Measurements from ENCODE around the gene EDAR. TPM values are rescaled to one million over a fixed set of nuclear protein-coding genes. Genes with fewer than 3 reads are reported as not detected.

EDAR gene
- total and polyA plus RNA-seq, 2 of the 4 experiments (the other 2 are of a cell fraction): not detected

GRCh38 chr2:108912629-108912902 lies 76.5 kb downstream of the EDAR start:
- no peaks in the 10 kb centered on the region for H4K20me1 ChIP-seq (ENCODE audit: insufficient read depth, low read length)
- H2AK9ac ChIP-seq (replicated peaks; ENCODE audit: low read depth, low read length, poor library complexity): no peak overlapping the region
- peaks cover 1% of the 10 kb centered on the region; the same call in 1 of the 2 replicates for H3K4me1 ChIP-seq (ENCODE audit: control insufficient read depth, insufficient read depth, low read length)
- ChIA-PET CTCF (no interaction called here), POLR2A (ENCODE audit: unreplicated experiment) (no interaction called here)
- dilution Hi-C loops (cut with HindIII; ENCODE audit: low sequenced_read_pairs, unreplicated experiment): no loop called here
- H3K36me3 ChIP-seq (ENCODE audit: control insufficient read depth, insufficient read depth, low read length): no peaks in the 10 kb centered on the region
- no peak overlapping the region for H2AK5ac ChIP-seq (ENCODE audit: low read depth, low read length)
- no peak overlapping the region for H3K4ac ChIP-seq (ENCODE audit: low read depth, low read length)
- H3K56ac ChIP-seq (ENCODE audit: extremely low read depth, insufficient read depth, low read length): no peak overlapping the region
- H3K4me3 ChIP-seq (ENCODE audit: insufficient read depth, low read depth, low read length): no peak overlapping the region
- no peak overlapping the region for H2BK20ac ChIP-seq (ENCODE audit: low read depth, low read length)
- no peak overlapping the region for H3K9ac ChIP-seq (ENCODE audit: low read depth, low read length)
- H4K8ac ChIP-seq (ENCODE audit: low read depth in 2 of 2, low read length in 2 of 2): no peak overlapping the region
- H3K27ac ChIP-seq (ENCODE audit: insufficient read depth, low read length): no peak overlapping the region
- H2AFZ ChIP-seq (replicated peaks; ENCODE audit: low read length, poor library complexity): no peak overlapping the region
- no TSS peak for BruUV-seq (replicated peaks)
- in situ Hi-C loops (cut with MboI; ENCODE audit: low sequenced_read_pairs): no loop called here
- H3K27me3 ChIP-seq (ENCODE audit: control insufficient read depth, insufficient read depth, low read length): peaks cover 51% of the 10 kb centered on the region
- H3K23ac ChIP-seq (ENCODE audit: low read depth, low read length): no peak overlapping the region
- H3K4me2 ChIP-seq (ENCODE audit: low read depth, low read length): no peak overlapping the region
- ATAC-seq (ENCODE audit: low read depth) (no peak), DNase-seq (no peak)
- no peaks in the 10 kb centered on the region for H3K9me3 ChIP-seq (ENCODE audit: control insufficient read depth, insufficient read depth, low read length)
- intact Hi-C loops (cut with micrococcal nuclease): no loop called here
- H3K9me1 ChIP-seq (ENCODE audit: insufficient read depth, low read length): no peaks in the 10 kb centered on the region
- no peak overlapping the region for H2BK5ac ChIP-seq (ENCODE audit: low read depth, low read length, poor library complexity, severe bottlenecking)
- no CpG with 5 or more reads among the region's 5 CpGs for WGBS, 2 experiments (ENCODE audit: extremely low coverage in 2 of 2, insufficient read length in 1 of 2)
- TF ChIP-seq SMC3 (IDR thresholded peaks at IDR 0.05; ENCODE audit: low read depth, low read length) (no peak), RFX5 (IDR thresholded peaks at IDR 0.05; ENCODE audit: low read depth, low read length) (no peak), BHLHE40 (IDR thresholded peaks at IDR 0.05; ENCODE audit: low read depth, low read length) (no peak), MXI1 (IDR thresholded peaks at IDR 0.05; ENCODE audit: borderline replicate concordance, low read depth, low read length) (no peak), ELK1 (IDR thresholded peaks at IDR 0.05; ENCODE audit: borderline replicate concordance, low read depth, low read length) (no peak), POLR2A (IDR thresholded peaks at IDR 0.05; ENCODE audit: low read depth, low read length) (no peak), RAD21 (IDR thresholded peaks at IDR 0.05; ENCODE audit: low read length) (no peak), MAFK (IDR thresholded peaks at IDR 0.05; ENCODE audit: low read depth, low read length) (no peak), FOS (IDR thresholded peaks at IDR 0.05; ENCODE audit: low read depth, low read length) (no peak), NFE2L2 (IDR thresholded peaks at IDR 0.05; ENCODE audit: low read depth, low read length) (no peak), CEBPB (IDR thresholded peaks at IDR 0.05; ENCODE audit: low read depth, low read length) (no peak), RCOR1 (IDR thresholded peaks at IDR 0.05; ENCODE audit: insufficient replicate concordance, low read length) (no peak), MAZ (IDR thresholded peaks at IDR 0.05; ENCODE audit: borderline replicate concordance, low read depth, low read length) (no peak)
- no peak overlapping the region for H3K18ac ChIP-seq (ENCODE audit: low read depth, low read length)
- H4K91ac ChIP-seq (ENCODE audit: insufficient read depth, low read depth, low read length): no peak overlapping the region
- no peak overlapping the region for H3K14ac ChIP-seq (replicated peaks; ENCODE audit: low read depth, low read length)
- H4K5ac ChIP-seq (ENCODE audit: low read depth, low read length): no peak overlapping the region
- no peak overlapping the region for H2BK120ac ChIP-seq (ENCODE audit: low read depth, low read length)
- H2BK15ac ChIP-seq (ENCODE audit: low read depth, low read length): no peak overlapping the region
- H3K79me1 ChIP-seq (ENCODE audit: low read depth in 1 of 2, low read length in 2 of 2): no peaks in the 10 kb centered on the region

Data from IMR-90 (cell line).